ENCODE data around the gene XPC. TPM values are rescaled to one million over a fixed set of nuclear protein-coding genes. Genes with fewer than 3 reads are reported as not detected.

XPC gene
- total RNA-seq, 5 donors from 2014 or later (not counting 1 experiment from before 2014, with no cell fraction given): 67.8 to 90.7 (median 76.9) TPM

DNA sequence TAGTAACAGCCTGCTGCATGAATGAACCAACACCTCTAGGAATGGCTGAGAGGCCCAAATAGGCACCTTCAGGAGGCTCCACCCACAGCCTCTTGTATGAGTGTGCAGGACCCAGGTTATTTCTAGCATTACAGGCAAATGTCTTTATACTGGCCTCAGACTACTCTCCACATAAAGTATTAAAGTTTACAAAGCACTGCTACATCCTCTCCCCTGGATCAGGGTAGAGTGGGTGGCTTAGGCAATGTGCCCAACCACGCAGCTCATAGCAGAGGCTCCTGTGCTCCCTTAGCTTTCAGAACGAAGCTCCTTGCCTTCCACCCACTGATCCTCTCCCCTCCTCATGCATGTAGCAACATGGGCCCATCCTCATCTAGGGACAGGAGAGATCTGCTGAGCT lies 37.3 kb downstream of the XPC start:
- peaks cover 12 to 64% of the 10 kb centered on the region in 2 donors for H3K36me3 ChIP-seq (ENCODE audit: control insufficient read depth in 2 of 2, extremely low read depth in 1 of 2, insufficient read depth in 1 of 2, low read length in 1 of 2)
- CTCF ChIA-PET: no interaction called here

DNA sequence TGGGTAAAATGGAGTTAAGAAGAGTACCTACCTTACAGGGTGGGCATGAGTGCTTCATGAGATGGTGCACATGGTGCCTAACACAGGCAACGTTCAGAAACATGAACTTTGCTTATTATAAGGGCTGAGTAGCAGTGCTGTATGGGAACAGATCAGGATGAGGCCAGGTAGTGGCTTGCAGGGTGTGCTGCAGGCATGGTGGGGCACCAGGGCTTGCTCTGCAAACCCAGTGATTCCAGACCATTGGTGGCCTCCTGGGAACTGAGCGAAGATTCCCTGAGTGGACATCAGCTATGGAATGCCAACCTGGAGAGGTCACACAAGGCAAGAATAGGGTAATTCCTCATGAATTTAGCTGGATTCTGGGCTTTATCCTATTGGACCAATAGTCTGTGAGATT lies 37.7 kb downstream of the XPC start:
- DNase-seq (no peak), ATAC-seq (replicated peaks in 1 of 4) (no peak)
- Mint-ChIP-seq H3K4me3 (no peak overlapping the region), H3K27me3 (no peaks in the 10 kb centered on the region), H3K4me1 (peaks cover 40 to 61% (median 58%) of the 10 kb centered on the region in 3 donors), H3K9me3 (no peaks in the 10 kb centered on the region), H3K27ac (peak overlapping the region; percentile 96), H3K36me3 (peaks cover 39% of the 10 kb centered on the region)
- ChIA-PET CTCF (no interaction called here), POLR2A (interaction anchor here in 1 of 2 donors (0.5 to 6.6 kb wide), 2 partner anchors 13 to 16 kb away, joined by 4 to 60 read pairs; partner anchors contain the start of genes CHCHD4 and TMEM43)
- H3K4me3 ChIP-seq (ENCODE audit: control insufficient read depth in 1 of 2, extremely low read depth in 1 of 2, low read length in 1 of 2): no peak overlapping the region
- H3K27ac ChIP-seq (ENCODE audit: low read length): peak overlapping the region; percentile 99
- peaks cover 12 to 65% of the 10 kb centered on the region in 2 donors for H3K36me3 ChIP-seq (ENCODE audit: control insufficient read depth in 2 of 2, extremely low read depth in 1 of 2, insufficient read depth in 1 of 2, low read length in 1 of 2)
- H3K9me3 ChIP-seq: no peaks in the 10 kb centered on the region
- peaks cover 22 to 50% of the 10 kb centered on the region in 2 experiments for H3K4me1 ChIP-seq (ENCODE audit: control insufficient read depth in 1 of 2, extremely low read depth in 1 of 2, insufficient read depth in 2 of 2, low read length in 2 of 2)
- no peaks in the 10 kb centered on the region for H3K27me3 ChIP-seq (replicated peaks in 1 of 2; ENCODE audit: control insufficient read depth in 2 of 2, extremely low read depth in 1 of 2, insufficient read depth in 2 of 2, low read length in 1 of 2)
- 100% methylated on average over 1 of the region's 2 CpGs for WGBS (ENCODE audit: insufficient coverage)

More for the DNA sequence above, 37.3 kb downstream of the XPC start:
- Histone ChIP-seq H3K27ac (ENCODE audit: low read length) (peak overlapping the region; percentile 99), H3K4me1 (ENCODE audit: control insufficient read depth in 1 of 2, extremely low read depth in 1 of 2, insufficient read depth in 2 of 2, low read length in 2 of 2) (peaks cover 22 to 54% of the 10 kb centered on the region in 2 experiments), H3K27me3 (replicated peaks in 1 of 2; ENCODE audit: control insufficient read depth in 2 of 2, extremely low read depth in 1 of 2, insufficient read depth in 2 of 2, low read length in 1 of 2) (no peaks in the 10 kb centered on the region), H3K9me3 (no peaks in the 10 kb centered on the region), H3K4me3 (ENCODE audit: control insufficient read depth in 1 of 2, extremely low read depth in 1 of 2, low read length in 1 of 2) (no peak overlapping the region)
- Mint-ChIP-seq H3K36me3 (peaks cover 38% of the 10 kb centered on the region), H3K4me1 (peaks cover 43 to 66% (median 63%) of the 10 kb centered on the region in 3 donors), H3K27me3 (no peaks in the 10 kb centered on the region), H3K4me3 (peak overlapping the region in 1 of 3 donors; percentile 70), H3K27ac (peak overlapping the region; percentile 96), H3K9me3 (no peaks in the 10 kb centered on the region)
- POLR2A ChIA-PET: interaction anchor here (0.6 to 6.6 kb wide), 6 partner anchors 10 to 38 kb away, joined by 3 to 60 read pairs (median 4); partner anchors contain the start of genes LSM3 (in 2 of the 2), TMEM43 (in 2 of the 2), CHCHD4 (in 1 of the 2) and XPC (in 1 of the 2)
- no CpG with 5 or more reads among the region's 2 CpGs for WGBS (ENCODE audit: insufficient coverage)
- DNase-seq: no peak
- ATAC-seq (replicated peaks in 1 of 4): no peak

DNA sequence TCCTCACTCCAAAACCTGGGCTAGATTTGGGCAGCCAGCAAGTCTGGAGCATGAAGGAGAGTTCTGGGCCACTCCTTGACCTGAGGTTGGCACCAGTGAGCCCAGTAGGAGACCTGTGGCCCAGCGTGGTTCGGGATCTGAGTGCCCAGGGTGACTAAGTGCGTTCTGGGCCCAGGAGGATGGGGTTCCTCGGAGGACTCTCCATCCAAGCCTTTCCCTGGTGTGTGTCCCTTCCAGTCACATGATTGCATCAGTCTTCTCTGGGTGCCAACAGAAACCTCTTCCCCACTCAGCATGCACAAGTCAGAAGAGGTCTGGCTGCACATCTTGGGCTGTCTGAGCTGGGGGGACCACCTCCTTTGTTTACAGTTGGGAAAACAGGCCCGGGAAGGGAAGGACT lies 38.6 kb downstream of the XPC start:
- Histone ChIP-seq H3K27ac (ENCODE audit: low read length) (no peak overlapping the region), H3K9me3 (no peaks in the 10 kb centered on the region), H3K4me1 (ENCODE audit: control insufficient read depth in 1 of 2, extremely low read depth in 1 of 2, insufficient read depth in 2 of 2, low read length in 2 of 2) (peaks cover 17 to 41% of the 10 kb centered on the region in 2 experiments), H3K4me3 (ENCODE audit: control insufficient read depth in 1 of 2, extremely low read depth in 1 of 2, low read length in 1 of 2) (no peak overlapping the region), H3K27me3 (replicated peaks in 1 of 2; ENCODE audit: control insufficient read depth in 2 of 2, extremely low read depth in 1 of 2, insufficient read depth in 2 of 2, low read length in 1 of 2) (no peaks in the 10 kb centered on the region), H3K36me3 (ENCODE audit: control insufficient read depth in 2 of 2, extremely low read depth in 1 of 2, insufficient read depth in 1 of 2, low read length in 1 of 2) (peaks cover 12 to 68% of the 10 kb centered on the region in 2 donors)
- POLR2A ChIA-PET: no interaction called here
- Mint-ChIP-seq H3K27ac (peak overlapping the region; percentile 48 to 76), H3K36me3 (peaks cover 43% of the 10 kb centered on the region), H3K27me3 (no peaks in the 10 kb centered on the region), H3K4me1 (peaks cover 33 to 52% (median 49%) of the 10 kb centered on the region in 3 donors), H3K4me3 (no peak overlapping the region), H3K9me3 (no peaks in the 10 kb centered on the region)
- DNase-seq: no peak
- 98% methylated on average over 5 of the region's 5 CpGs for WGBS (ENCODE audit: insufficient coverage)
- ATAC-seq (replicated peaks in 1 of 4): no peak
- CTCF ChIA-PET: no interaction called here

DNA sequence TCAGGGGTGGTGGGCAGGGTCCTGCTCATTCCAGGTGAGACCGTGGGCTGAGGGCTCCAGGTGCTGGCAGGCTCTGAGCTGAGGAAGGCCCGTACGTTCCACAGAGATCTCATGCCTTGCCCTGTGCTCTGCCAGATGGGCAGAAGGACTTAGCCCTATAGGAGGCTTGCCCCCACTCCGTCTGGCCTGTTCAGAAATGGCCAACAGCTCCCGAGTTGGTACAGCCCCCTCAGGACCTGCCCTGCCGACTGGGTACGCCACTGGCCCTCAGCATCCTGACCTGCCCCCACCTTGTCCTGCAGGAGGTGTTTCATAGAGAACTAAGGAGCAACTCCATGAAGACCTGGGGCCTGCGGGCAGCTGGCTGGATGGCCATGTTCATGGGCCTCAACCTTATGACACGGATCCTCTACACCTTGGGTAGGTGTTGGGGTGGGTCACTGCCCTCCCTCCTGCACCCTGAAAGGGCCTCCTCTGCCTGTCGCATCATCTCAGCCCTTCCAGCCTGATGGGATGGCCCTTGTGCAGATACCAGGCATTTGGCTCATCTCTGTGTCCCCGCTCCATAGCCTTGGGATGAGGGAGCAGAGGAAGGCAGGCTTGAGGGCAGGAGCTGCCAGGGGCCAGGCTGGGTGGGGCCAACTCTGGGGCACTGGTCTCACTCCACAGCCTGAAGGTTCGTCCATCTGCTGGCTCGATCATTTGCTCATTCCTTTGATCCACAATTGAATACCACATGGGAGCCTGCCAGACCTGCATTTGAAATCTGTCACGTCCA lies 39.3 kb downstream of the XPC start:
- peaks cover 42% of the 10 kb centered on the region for H3K36me3 Mint-ChIP-seq
- Histone ChIP-seq H3K27me3 (replicated peaks in 1 of 2; ENCODE audit: control insufficient read depth in 2 of 2, extremely low read depth in 1 of 2, insufficient read depth in 2 of 2, low read length in 1 of 2) (no peaks in the 10 kb centered on the region), H3K4me3 (ENCODE audit: control insufficient read depth in 1 of 2, extremely low read depth in 1 of 2, low read length in 1 of 2) (no peak overlapping the region), H3K9me3 (no peaks in the 10 kb centered on the region), H3K36me3 (ENCODE audit: control insufficient read depth in 2 of 2, extremely low read depth in 1 of 2, insufficient read depth in 1 of 2, low read length in 1 of 2) (peaks cover 12 to 75% of the 10 kb centered on the region in 2 donors), H3K4me1 (ENCODE audit: control insufficient read depth in 1 of 2, extremely low read depth in 1 of 2, insufficient read depth in 2 of 2, low read length in 2 of 2) (peaks cover 15 to 34% of the 10 kb centered on the region in 2 experiments), H3K27ac (ENCODE audit: low read length) (no peak overlapping the region)
- peaks cover 26 to 45% (median 42%) of the 10 kb centered on the region in 3 donors for H3K4me1 Mint-ChIP-seq
- CTCF ChIA-PET: no interaction called here
- POLR2A ChIA-PET: no interaction called here
- H3K27ac Mint-ChIP-seq: peak overlapping the region; percentile 48 to 76
- H3K27me3 Mint-ChIP-seq: no peaks in the 10 kb centered on the region
- WGBS (ENCODE audit: insufficient coverage): 94% methylated on average over 11 of the region's 14 CpGs
- no peak for DNase-seq
- H3K9me3 Mint-ChIP-seq: no peaks in the 10 kb centered on the region
- no peak for ATAC-seq (replicated peaks in 1 of 4)
- no peak overlapping the region for H3K4me3 Mint-ChIP-seq

DNA sequence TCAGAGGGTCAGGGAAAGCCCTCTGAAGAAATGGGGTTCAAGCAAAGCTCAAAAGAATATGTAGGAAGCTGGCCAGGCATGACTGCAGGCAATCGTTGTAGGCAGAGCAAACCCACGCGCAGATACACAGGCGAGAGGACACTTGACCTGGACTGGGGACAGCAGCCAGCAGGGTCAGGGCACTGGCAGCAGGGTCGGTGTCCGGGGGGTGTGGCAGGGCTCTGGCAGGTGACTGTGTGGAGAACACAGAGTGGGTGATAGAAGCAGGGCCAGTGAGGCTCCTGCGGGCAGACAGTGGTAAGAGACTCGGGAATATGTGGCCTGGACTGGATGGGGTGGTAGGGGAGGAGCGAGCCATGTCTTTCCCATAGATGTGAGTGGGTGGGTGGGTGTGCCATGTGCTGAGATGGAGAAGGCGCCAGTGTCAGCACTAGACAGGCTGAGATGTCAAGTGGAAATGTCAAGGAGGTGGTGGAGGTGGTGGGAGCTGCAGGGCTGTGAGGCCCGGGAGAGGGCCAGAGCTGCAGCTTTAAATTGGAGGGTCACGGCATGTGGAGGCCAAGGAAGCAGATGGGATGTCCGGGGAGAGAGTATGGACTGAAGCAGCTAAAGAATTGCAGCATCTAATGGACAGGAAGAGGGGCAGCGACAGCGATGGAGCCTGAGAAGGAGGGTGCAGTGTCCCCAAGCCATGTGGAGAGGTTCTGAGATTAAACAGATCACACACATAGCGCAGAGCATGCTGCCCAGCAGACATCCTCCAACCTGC lies 40.1 kb downstream of the XPC start:
- Histone ChIP-seq H3K4me3 (ENCODE audit: control insufficient read depth in 1 of 2, extremely low read depth in 1 of 2, low read length in 1 of 2) (no peak overlapping the region), H3K27me3 (replicated peaks in 1 of 2; ENCODE audit: control insufficient read depth in 2 of 2, extremely low read depth in 1 of 2, insufficient read depth in 2 of 2, low read length in 1 of 2) (no peaks in the 10 kb centered on the region), H3K36me3 (ENCODE audit: control insufficient read depth in 2 of 2, extremely low read depth in 1 of 2, insufficient read depth in 1 of 2, low read length in 1 of 2) (peaks cover 12 to 83% of the 10 kb centered on the region in 2 donors), H3K9me3 (no peaks in the 10 kb centered on the region), H3K4me1 (ENCODE audit: control insufficient read depth in 1 of 2, extremely low read depth in 1 of 2, insufficient read depth in 2 of 2, low read length in 2 of 2) (peaks cover 9 to 29% of the 10 kb centered on the region in 2 experiments), H3K27ac (ENCODE audit: low read length) (no peak overlapping the region)
- WGBS (ENCODE audit: insufficient coverage): 98% methylated on average over 15 of the region's 16 CpGs
- H3K36me3 Mint-ChIP-seq: peaks cover 43% of the 10 kb centered on the region
- no peak for DNase-seq
- ChIA-PET POLR2A (no interaction called here), CTCF (no interaction called here)
- peak overlapping the region; percentile 24 to 59 for H3K27ac Mint-ChIP-seq
- no peak for ATAC-seq (replicated peaks in 1 of 4)
- no peaks in the 10 kb centered on the region for H3K27me3 Mint-ChIP-seq
- no peak overlapping the region for H3K4me3 Mint-ChIP-seq
- H3K4me1 Mint-ChIP-seq: peaks cover 22 to 37% (median 35%) of the 10 kb centered on the region in 3 donors
- no peaks in the 10 kb centered on the region for H3K9me3 Mint-ChIP-seq

DNA sequence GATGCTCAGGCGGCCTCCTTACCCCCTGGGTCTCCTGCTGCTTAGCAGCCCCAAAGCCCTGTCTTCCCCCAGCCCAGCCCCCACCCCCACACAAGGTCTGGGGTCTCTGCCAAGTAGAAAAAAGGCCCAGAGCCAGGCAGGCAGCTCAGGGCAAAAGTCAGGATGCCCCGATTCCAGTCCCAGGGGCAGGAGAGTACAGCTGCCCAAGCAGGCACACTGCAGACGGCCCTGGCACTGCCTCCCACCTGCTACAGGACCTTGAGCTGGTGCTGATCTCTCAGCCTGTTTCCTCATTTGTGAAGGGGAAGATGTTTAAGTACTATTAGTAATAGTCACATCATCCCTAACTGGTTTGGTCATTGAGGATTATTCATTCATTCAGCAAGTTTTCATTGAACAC lies 41.0 kb downstream of the XPC start:
- no peak for DNase-seq
- Histone ChIP-seq H3K27ac (ENCODE audit: low read length) (no peak overlapping the region), H3K4me3 (ENCODE audit: control insufficient read depth in 1 of 2, extremely low read depth in 1 of 2, low read length in 1 of 2) (no peak overlapping the region), H3K27me3 (replicated peaks in 1 of 2; ENCODE audit: control insufficient read depth in 2 of 2, extremely low read depth in 1 of 2, insufficient read depth in 2 of 2, low read length in 1 of 2) (no peaks in the 10 kb centered on the region), H3K9me3 (no peaks in the 10 kb centered on the region), H3K36me3 (ENCODE audit: control insufficient read depth in 2 of 2, extremely low read depth in 1 of 2, insufficient read depth in 1 of 2, low read length in 1 of 2) (peaks cover 18 to 91% of the 10 kb centered on the region in 2 donors), H3K4me1 (ENCODE audit: control insufficient read depth in 1 of 2, extremely low read depth in 1 of 2, insufficient read depth in 2 of 2, low read length in 2 of 2) (peaks cover 6 to 22% of the 10 kb centered on the region in 2 experiments)
- no peak overlapping the region for H3K4me3 Mint-ChIP-seq
- ATAC-seq (replicated peaks in 1 of 4): no peak
- ChIA-PET POLR2A (no interaction called here), CTCF (no interaction called here)
- H3K27me3 Mint-ChIP-seq: no peaks in the 10 kb centered on the region
- H3K36me3 Mint-ChIP-seq: peaks cover 50% of the 10 kb centered on the region
- peaks cover 14 to 29% (median 27%) of the 10 kb centered on the region in 3 donors for H3K4me1 Mint-ChIP-seq
- WGBS (ENCODE audit: insufficient coverage): 100% methylated on average over 1 of the region's 3 CpGs
- no peaks in the 10 kb centered on the region for H3K9me3 Mint-ChIP-seq
- H3K27ac Mint-ChIP-seq: no peak overlapping the region

All from T-cell (primary cell).